ENCODE measurements around the gene CERS1.

DNA sequence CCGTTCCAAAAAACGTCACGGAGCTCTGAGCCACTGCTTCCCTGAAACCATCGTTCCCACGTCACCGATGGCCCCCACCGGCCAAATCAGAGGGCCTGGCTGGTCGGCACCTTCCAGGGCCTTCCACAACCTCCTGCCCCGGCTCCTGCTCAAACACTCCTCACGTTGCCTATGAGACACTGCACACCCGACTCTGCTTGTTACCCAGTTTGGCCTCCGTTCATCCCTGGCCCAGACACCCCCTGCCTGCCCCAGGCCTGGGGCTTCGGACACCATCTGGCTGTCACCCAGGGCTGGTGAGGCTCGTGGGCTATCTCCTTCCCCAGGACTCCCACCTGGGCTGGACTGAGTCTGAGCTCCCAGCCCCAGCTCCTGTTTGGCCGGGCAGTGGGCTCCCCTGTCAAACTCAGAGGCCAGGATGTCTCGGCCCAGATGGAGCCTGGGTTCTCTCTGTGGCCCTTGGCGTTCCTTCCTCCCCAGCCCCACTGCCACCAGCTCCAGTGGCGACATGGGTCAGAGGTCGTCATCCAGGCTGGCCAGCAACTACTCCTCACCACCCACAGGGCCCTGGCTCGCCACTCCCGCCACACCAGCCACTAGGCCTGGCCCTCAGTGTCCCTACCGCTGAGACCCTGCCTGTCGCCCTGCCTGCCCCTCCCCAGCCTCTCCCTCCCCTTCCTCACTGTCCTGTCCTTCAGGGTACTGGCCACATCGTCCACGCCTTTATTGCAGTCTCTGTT lies 17.7 kb downstream of the CERS1 start:
- TF ChIP-seq, protein P1, sequence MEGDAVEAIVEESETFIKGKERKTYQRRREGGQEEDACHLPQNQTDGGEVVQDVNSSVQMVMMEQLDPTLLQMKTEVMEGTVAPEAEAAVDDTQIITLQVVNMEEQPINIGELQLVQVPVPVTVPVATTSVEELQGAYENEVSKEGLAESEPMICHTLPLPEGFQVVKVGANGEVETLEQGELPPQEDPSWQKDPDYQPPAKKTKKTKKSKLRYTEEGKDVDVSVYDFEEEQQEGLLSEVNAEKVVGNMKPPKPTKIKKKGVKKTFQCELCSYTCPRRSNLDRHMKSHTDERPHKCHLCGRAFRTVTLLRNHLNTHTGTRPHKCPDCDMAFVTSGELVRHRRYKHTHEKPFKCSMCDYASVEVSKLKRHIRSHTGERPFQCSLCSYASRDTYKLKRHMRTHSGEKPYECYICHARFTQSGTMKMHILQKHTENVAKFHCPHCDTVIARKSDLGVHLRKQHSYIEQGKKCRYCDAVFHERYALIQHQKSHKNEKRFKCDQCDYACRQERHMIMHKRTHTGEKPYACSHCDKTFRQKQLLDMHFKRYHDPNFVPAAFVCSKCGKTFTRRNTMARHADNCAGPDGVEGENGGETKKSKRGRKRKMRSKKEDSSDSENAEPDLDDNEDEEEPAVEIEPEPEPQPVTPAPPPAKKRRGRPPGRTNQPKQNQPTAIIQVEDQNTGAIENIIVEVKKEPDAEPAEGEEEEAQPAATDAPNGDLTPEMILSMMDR (IDR thresholded peaks at IDR 0.05) = no peak
- no peak for TF ChIP-seq POLR2AphosphoS5 (IDR thresholded peaks at IDR 0.05)
